Superior temporal gyrus (tissue), 1 donor: ENCODE data around the gene SNAPIN.

Experiments used
- DNase-seq: peaks from one replicate; pipeline ENCODE4 v3.0.0-alpha.2; 2016; ENCODE audit errors: extremely low spot score

Gene SNAPIN

GRCh38 chr1:153658400-153659174 is at the start of gene SNAPIN:
SNAPIN (plus strand) TSS chr1:153658703; CDS start chr1:153658744, 41 bp downstream.
- DNase-seq, result peak; percentile 91

GRCh38 chr1:153608742-153609584 is 49.5 kb upstream of the SNAPIN start:
- DNase-seq, result peak; percentile 68

GRCh38 chr1:153609585-153609907 is 49.0 kb upstream of the SNAPIN start:
- DNase-seq, result no peak

- no peak for DNase-seq
Observed at GRCh38 chr1:153610334-153610733, 48.2 kb upstream of the SNAPIN start.

GRCh38 chr1:153610811-153611301 is 47.6 kb upstream of the SNAPIN start:
- DNase-seq, result no peak

- DNase-seq, result no peak
Observed at GRCh38 chr1:153611356-153611755, 47.1 kb upstream of the SNAPIN start.

- no peak for DNase-seq
Observed at GRCh38 chr1:153612111-153612754, 46.3 kb upstream of the SNAPIN start.

- no peak for DNase-seq
Observed at GRCh38 chr1:153612755-153613331, 45.7 kb upstream of the SNAPIN start, which contains the start of gene S100A16. S100A16 (minus strand) TSS chr1:153613137; CDS start chr1:153608151, 4,986 bp downstream.

- no peak for DNase-seq
Observed at GRCh38 chr1:153613406-153613805, 45.1 kb upstream of the SNAPIN start.

GRCh38 chr1:153614189-153614900 is 44.2 kb upstream of the SNAPIN start:
- no peak for DNase-seq

GRCh38 chr1:153614906-153615305 is 43.6 kb upstream of the SNAPIN start:
- DNase-seq, result no peak

GRCh38 chr1:153615406-153615805 is 43.1 kb upstream of the SNAPIN start:
- no peak for DNase-seq

GRCh38 chr1:153616144-153616916 is 42.2 kb upstream of the SNAPIN start, which contains the start of gene S100A14:
S100A14 (minus strand) TSS chr1:153616325; CDS start chr1:153615858, 467 bp downstream.
- DNase-seq, result no peak

GRCh38 chr1:153616917-153617311 is 41.6 kb upstream of the SNAPIN start:
- no peak for DNase-seq

GRCh38 chr1:153617663-153618062 is 40.8 kb upstream of the SNAPIN start:
- DNase-seq, result no peak

GRCh38 chr1:153619171-153619570 is 39.3 kb upstream of the SNAPIN start:
- no peak for DNase-seq

GRCh38 chr1:153623101-153623500 is 35.4 kb upstream of the SNAPIN start:
- no peak for DNase-seq

- no peak for DNase-seq
Observed at GRCh38 chr1:153624965-153625611, 33.4 kb upstream of the SNAPIN start.

- DNase-seq, result no peak
Observed at GRCh38 chr1:153626477-153626903, 32.0 kb upstream of the SNAPIN start.
